CD14-positive monocyte (primary cell): ENCODE results near the gene NCF2. TPM values are rescaled to one million over a fixed set of nuclear protein-coding genes. Genes with fewer than 3 reads are reported as not detected.
"Not testable (repeated sequence)": the region's sequence is repeated elsewhere in the genome, so short reads cannot be mapped to it uniquely, and the experiment has no call there.

Source experiments
- DNase-seq, 3 donors: peaks; one replicate each; pipeline ENCODE4 v3.0.0-alpha.2; 2011 to 2022
- H2AFZ ChIP-seq: 2 replicates; pipeline ENCODE4 v1.6.0; 2012; ENCODE audit warnings: mild to moderate bottlenecking, low read depth, low read length, inconsistent platforms; ENCODE audit not compliant: insufficient read depth, poor library complexity, severe bottlenecking
- H3K27ac ChIP-seq, 2 donors: 1 replicate in 1 of 2; 2 replicates in 1 of 2; pipeline ENCODE4 v1.5.1; 2012 to 2013; ENCODE audit warnings: low read length in 2 of 2, control low read depth in 1 of 2, inconsistent platforms in 1 of 2, low read depth in 1 of 2, mild to moderate bottlenecking in 1 of 2
- H3K27me3 ChIP-seq, 2 donors: one replicate each; pipeline versions ENCODE4 v1.6.0 to v1.6.1; 2011 to 2013; ENCODE audit warnings: low read length in 2 of 2; ENCODE audit not compliant: control insufficient read depth in 2 of 2, insufficient read depth in 2 of 2
- H3K36me3 ChIP-seq, 2 donors: replicated peaks in 1 of 2; 1 replicate in 1 of 2; 2 replicates in 1 of 2; pipeline versions ENCODE4 v1.5.1 to v1.6.1; 2012 to 2013; ENCODE audit warnings: low read length in 2 of 2, control low read depth in 1 of 2, inconsistent platforms in 1 of 2, mild to moderate bottlenecking in 1 of 2; ENCODE audit not compliant: insufficient read depth in 2 of 2, control insufficient read depth in 1 of 2
- H3K4me1 ChIP-seq, 2 donors: 1 replicate in 1 of 2; 2 replicates in 1 of 2; pipeline versions ENCODE4 v1.5.1 to v1.6.1; 2012 to 2013; ENCODE audit warnings: low read length in 2 of 2, control low read depth in 1 of 2, inconsistent platforms in 1 of 2, mild to moderate bottlenecking in 1 of 2, moderate library complexity in 1 of 2; ENCODE audit not compliant: insufficient read depth in 2 of 2, control insufficient read depth in 1 of 2
- H3K4me2 ChIP-seq: replicated peaks from 2 replicates; pipeline ENCODE3; 2012; ENCODE audit warnings: low read length, moderate library complexity, mild to moderate bottlenecking; ENCODE audit not compliant: poor library complexity, severe bottlenecking; ENCODE audit errors: extremely low read depth
- H3K4me3 ChIP-seq, 3 experiments: fragments of 200-600 bp in 1 of 3; sonication (generic) in 1 of 3; replicated peaks in 1 of 3; 1 replicate in 2 of 3; 2 replicates in 1 of 3; pipeline ENCODE4 v1.5.1; 2011 to 2013; ENCODE audit warnings: low read length in 3 of 3, mild to moderate bottlenecking in 3 of 3, control low read depth in 2 of 3, low read depth in 2 of 3, inconsistent platforms in 1 of 3, moderate library complexity in 1 of 3
- H3K79me2 ChIP-seq: 2 replicates; pipeline ENCODE4 v1.6.0; 2012; ENCODE audit warnings: mild to moderate bottlenecking, control low read depth, inconsistent platforms, low read length, moderate library complexity; ENCODE audit not compliant: insufficient read depth
- H3K9ac ChIP-seq: 2 replicates; pipeline ENCODE4 v1.6.0; 2017; ENCODE audit warnings: low read length, mild to moderate bottlenecking; ENCODE audit not compliant: insufficient read depth, poor library complexity, severe bottlenecking
- H3K9me3 ChIP-seq, 2 donors: replicated peaks in 1 of 2; 1 replicate in 1 of 2; 2 replicates in 1 of 2; pipeline versions ENCODE4 v1.5.1 to v1.6.1; 2012 to 2013; ENCODE audit warnings: low read length in 2 of 2, control low read depth in 1 of 2; ENCODE audit not compliant: control insufficient read depth in 1 of 2, insufficient read depth in 1 of 2
- H4K20me1 ChIP-seq: 2 replicates; pipeline ENCODE4 v1.6.0; 2012; ENCODE audit warnings: mild to moderate bottlenecking, low read length, control low read depth, moderate library complexity; ENCODE audit not compliant: insufficient read depth
- H3K27ac Mint-ChIP-seq, 7 donors: one replicate each; pipeline ENCODE4 v1.8.0; 2020; ENCODE audit warnings: mild to moderate bottlenecking in 7 of 7, mixed read lengths in 7 of 7, moderate library complexity in 6 of 7, inconsistent platforms in 2 of 7
- H3K27me3 Mint-ChIP-seq, 3 donors: one replicate each; pipeline ENCODE4 v1.8.0; 2021 to 2022; ENCODE audit warnings: low read depth in 3 of 3, mild to moderate bottlenecking in 3 of 3, mixed read lengths in 3 of 3, moderate library complexity in 3 of 3, inconsistent platforms in 1 of 3
- H3K36me3 Mint-ChIP-seq, 2 donors: one replicate each; pipeline ENCODE4 v1.8.0; 2020; ENCODE audit warnings: mixed read lengths in 2 of 2, inconsistent platforms in 1 of 2, mild to moderate bottlenecking in 1 of 2
- H3K4me1 Mint-ChIP-seq: one replicate; pipeline ENCODE4 v1.8.0; 2020; ENCODE audit warnings: mild to moderate bottlenecking, mixed read lengths
- H3K4me3 Mint-ChIP-seq, 2 donors: one replicate each; pipeline ENCODE4 v1.8.0; 2020; ENCODE audit warnings: mild to moderate bottlenecking in 2 of 2, mixed read lengths in 2 of 2, moderate library complexity in 1 of 2
- H3K9me3 Mint-ChIP-seq, 7 donors: one replicate each; pipeline ENCODE4 v1.8.0; 2020 to 2022; ENCODE audit warnings: mixed read lengths in 7 of 7, mild to moderate bottlenecking in 6 of 7, moderate library complexity in 6 of 7, inconsistent platforms in 2 of 7
- CTCF ChIP-seq: fragments of 200-600 bp; IDR thresholded peaks from one replicate; pipeline ENCODE4 v1.8.0; 2022; ENCODE audit warnings: antibody characterized with exemption, mild to moderate bottlenecking
- WGBS: methylation state at CpG from one replicate; pipeline ENCODE4 v1.1.5; 2013; ENCODE audit warnings: missing lambda C conversion rate; ENCODE audit not compliant: insufficient coverage; 5-methylcytosine and 5-hydroxymethylcytosine counted together
- intact Hi-C, 2 donors: fragments of 100-400 bp; cut with micrococcal nuclease; formaldehyde crosslinking; loops; one replicate each; pipeline versions ENCODE4 v1.15.0 to v1.15.1; 2023
- polyA plus RNA-seq, 3 donors: library from polyadenylated mRNA; depleted of rRNA in 1 of 3; unstranded in 2 of 3; stranded (reverse) in 1 of 3; fragments of 300-500 nt in 2 of 3; fragments of >200 nt in 1 of 3; fragmentation: Illumina TruSeq in 2 of 3; gene quantifications; 1 replicate in 2 of 3; 2 replicates in 1 of 3; pipeline ENCODE4 v1.2.3, GENCODE V29; 2012 to 2021

NCF2 gene
- polyA plus RNA-seq, 3 donors = 509 to 697 (median 557) TPM

DNA sequence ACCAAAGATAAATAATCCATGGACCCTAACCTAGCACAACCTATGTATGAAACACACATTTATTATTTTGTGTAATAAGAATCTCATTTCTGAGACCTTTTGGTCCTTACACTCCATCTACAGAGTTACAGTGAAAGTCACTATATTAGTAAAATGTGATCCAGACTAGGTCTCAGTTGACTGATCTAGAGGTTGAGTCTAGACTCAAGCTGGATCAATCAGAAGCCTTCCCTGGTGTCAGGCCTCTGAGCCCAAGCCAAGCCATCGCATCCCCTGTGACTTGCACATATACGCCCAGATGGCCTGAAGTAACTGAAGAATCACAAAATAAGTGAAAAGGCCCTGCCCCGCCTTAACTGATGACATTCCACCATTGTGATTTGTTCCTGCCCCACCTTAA lies 22.7 kb upstream of the NCF2 start:
- not testable (repeated sequence) for H3K27me3 Mint-ChIP-seq, H3K9me3 Mint-ChIP-seq, H3K4me2 ChIP-seq, H2AFZ ChIP-seq, H3K36me3 Mint-ChIP-seq, DNase-seq, H3K27ac ChIP-seq, H3K36me3 ChIP-seq, H3K4me3 Mint-ChIP-seq, H3K9ac ChIP-seq, H3K27me3 ChIP-seq, H4K20me1 ChIP-seq, H3K4me3 ChIP-seq, H3K9me3 ChIP-seq
- intact Hi-C loops = loop anchor here in 1 of 2 donors (5.0 kb wide), 1 partner anchor 36 kb away; no protein-coding TSS in a partner anchor
- Histone ChIP-seq H3K4me1 (peaks cover 35 to 36% of the 10 kb centered on the region in 2 donors), H3K79me2 (peaks cover 11% of the 10 kb centered on the region)
- Mint-ChIP-seq H3K4me1 (peaks cover 47% of the 10 kb centered on the region), H3K27ac (peak overlapping the region in 1 of 7 donors; percentile 12)
- no CpG with 5 or more reads among the region's 3 CpGs for WGBS

- Mint-ChIP-seq H3K4me3 (no peak overlapping the region), H3K27me3 (peaks cover 0 to 5% (median 4%) of the 10 kb centered on the region in 3 donors), H3K36me3 (peaks cover 5 to 10% of the 10 kb centered on the region in 2 donors), H3K9me3 (peaks cover 0 to 5% (median 0%) of the 10 kb centered on the region in 7 donors), H3K4me1 (peaks cover 48% of the 10 kb centered on the region), H3K27ac (no peak overlapping the region)
- Histone ChIP-seq H2AFZ (no peak overlapping the region), H3K4me2 (no peak overlapping the region), H3K4me3 (no peak overlapping the region), H3K36me3 (no peaks in the 10 kb centered on the region), H3K79me2 (peaks cover 13% of the 10 kb centered on the region), H3K27me3 (no peaks in the 10 kb centered on the region), H4K20me1 (no peaks in the 10 kb centered on the region), H3K9ac (no peak overlapping the region), H3K27ac (no peak overlapping the region), H3K4me1 (peaks cover 40% of the 10 kb centered on the region in 2 donors), H3K9me3 (no peaks in the 10 kb centered on the region)
- no peak for TF ChIP-seq CTCF
- intact Hi-C loops = loop anchor here in 1 of 2 donors (5.0 kb wide), 1 partner anchor 35 kb away; no protein-coding TSS in a partner anchor
- no CpG with 5 or more reads among the region's 3 CpGs for WGBS
- DNase-seq = no peak
Measured at GRCh38 chr1:183612407-183612806, 22.1 kb upstream of the NCF2 start.
